H9 (cell line): ENCODE data around the gene XRCC6. TPM values are rescaled to one million over a fixed set of nuclear protein-coding genes. Genes with fewer than 3 reads are reported as not detected.
"Not testable (repeated sequence)": the region's sequence is repeated elsewhere in the genome, so short reads cannot be mapped to it uniquely, and the experiment has no call there.

ENCODE experiments used
- DNase-seq: peaks from one replicate; pipeline ENCODE4 v3.0.0-alpha.2; 2017
- H2AFZ ChIP-seq: one replicate; pipeline ENCODE4 v1.6.1; 2013; ENCODE audit warnings: mild to moderate bottlenecking, low read length, control low read depth, moderate library complexity
- H2AK5ac ChIP-seq: 2 replicates; pipeline ENCODE4 v1.6.1; 2013; ENCODE audit warnings: low read length, control low read depth, mixed read lengths; ENCODE audit not compliant: insufficient read length
- H2BK120ac ChIP-seq: one replicate; pipeline ENCODE4 v1.6.1; 2013; ENCODE audit warnings: low read depth, mild to moderate bottlenecking, low read length, control low read depth, inconsistent platforms; ENCODE audit not compliant: poor library complexity, severe bottlenecking
- H2BK12ac ChIP-seq: 2 replicates; pipeline ENCODE4 v1.6.1; 2013; ENCODE audit warnings: low read length, control low read depth, mixed read lengths, low read depth; ENCODE audit not compliant: insufficient read length
- H2BK15ac ChIP-seq: 2 replicates; pipeline ENCODE4 v1.6.1; 2013; ENCODE audit warnings: low read depth, low read length, control low read depth
- H2BK20ac ChIP-seq: one replicate; pipeline ENCODE4 v1.6.1; 2013; ENCODE audit warnings: low read depth, mild to moderate bottlenecking, low read length, control low read depth, inconsistent platforms; ENCODE audit not compliant: poor library complexity, severe bottlenecking
- H2BK5ac ChIP-seq: 2 replicates; pipeline ENCODE4 v1.6.1; 2013; ENCODE audit warnings: low read length, control low read depth, mixed read lengths; ENCODE audit not compliant: insufficient read length
- H3K14ac ChIP-seq: 2 replicates; pipeline ENCODE4 v1.6.1; 2013; ENCODE audit warnings: low read length, control low read depth; ENCODE audit not compliant: insufficient read depth
- H3K18ac ChIP-seq: 2 replicates; pipeline ENCODE4 v1.6.1; 2013; ENCODE audit warnings: low read depth, mild to moderate bottlenecking, mixed read lengths, low read length, control low read depth; ENCODE audit not compliant: insufficient read length
- H3K23ac ChIP-seq: 2 replicates; pipeline ENCODE4 v1.6.1; 2013; ENCODE audit warnings: low read length, control low read depth, mixed read lengths, low read depth; ENCODE audit not compliant: insufficient read length
- H3K23me2 ChIP-seq: 2 replicates; pipeline ENCODE4 v1.6.1; 2013; ENCODE audit warnings: low read depth, mild to moderate bottlenecking, mixed read lengths, low read length, control low read depth; ENCODE audit not compliant: insufficient read length, poor library complexity, severe bottlenecking
- H3K27ac ChIP-seq: 2 replicates; pipeline ENCODE4 v1.5.1; 2013; ENCODE audit warnings: low read length, control low read depth, mixed read lengths, low read depth; ENCODE audit not compliant: insufficient read length
- H3K27me3 ChIP-seq: 2 replicates; pipeline ENCODE4 v1.6.1; 2013; ENCODE audit warnings: low read length, control low read depth, inconsistent platforms; ENCODE audit not compliant: insufficient read depth
- H3K4ac ChIP-seq: 2 replicates; pipeline ENCODE4 v1.6.1; 2013; ENCODE audit warnings: low read depth, mild to moderate bottlenecking, control low read depth, inconsistent platforms, low read length, moderate library complexity
- H3K4me1 ChIP-seq: 2 replicates; pipeline ENCODE4 v1.6.1; 2013; ENCODE audit warnings: low read length, control low read depth, inconsistent platforms; ENCODE audit not compliant: insufficient read depth
- H3K4me2 ChIP-seq: 2 replicates; pipeline ENCODE4 v1.6.1; 2013; ENCODE audit warnings: low read length, control low read depth, mixed read lengths; ENCODE audit not compliant: insufficient read length, insufficient read depth
- H3K56ac ChIP-seq: 2 replicates; pipeline ENCODE4 v1.6.1; 2013; ENCODE audit warnings: low read depth, mild to moderate bottlenecking, mixed read lengths, low read length, control low read depth; ENCODE audit not compliant: insufficient read length
- H3K79me1 ChIP-seq: 2 replicates; pipeline ENCODE4 v1.6.1; 2013; ENCODE audit warnings: low read depth, mild to moderate bottlenecking, moderate library complexity, low read length, control low read depth, inconsistent platforms; ENCODE audit not compliant: insufficient read depth, poor library complexity, severe bottlenecking
- H3K79me2 ChIP-seq: 2 replicates; pipeline ENCODE4 v1.6.1; 2013; ENCODE audit warnings: low read length, control low read depth, inconsistent platforms; ENCODE audit not compliant: insufficient read depth
- H3K9ac ChIP-seq: 2 replicates; pipeline ENCODE4 v1.6.1; 2013; ENCODE audit warnings: low read length, control low read depth, mixed read lengths; ENCODE audit not compliant: insufficient read length; ENCODE audit errors: extremely low read depth
- H3K9me3 ChIP-seq: one replicate; pipeline ENCODE4 v1.6.1; 2013; ENCODE audit warnings: low read depth, low read length, inconsistent platforms; ENCODE audit not compliant: control insufficient read depth
- H3T11ph ChIP-seq: one replicate; pipeline ENCODE4 v1.6.1; 2013; ENCODE audit warnings: mild to moderate bottlenecking, low read length, control low read depth, inconsistent platforms
- H4K20me1 ChIP-seq: one replicate; pipeline ENCODE4 v1.6.1; 2013; ENCODE audit not compliant: control insufficient read depth, insufficient read length, insufficient read depth
- H4K5ac ChIP-seq: 2 replicates; pipeline ENCODE4 v1.6.1; 2013; ENCODE audit warnings: low read depth, mild to moderate bottlenecking, mixed read lengths, low read length, control low read depth; ENCODE audit not compliant: insufficient read length
- H4K8ac ChIP-seq: replicated peaks from 2 replicates; pipeline ENCODE4 v1.6.1; 2013; ENCODE audit warnings: low read length, control low read depth, mixed read lengths, low read depth; ENCODE audit not compliant: insufficient read length
- H4K91ac ChIP-seq: 2 replicates; pipeline ENCODE4 v1.6.1; 2013; ENCODE audit warnings: low read depth, mild to moderate bottlenecking, moderate library complexity, mixed read lengths, low read length, control low read depth; ENCODE audit not compliant: insufficient read length
- H3K27ac Mint-ChIP-seq, 3 experiments: 2 replicates in 2 of 3; 3 replicates in 1 of 3; pipeline ENCODE4 v1.8.0; 2020 to 2021; ENCODE audit warnings: mixed read lengths in 3 of 3, mild to moderate bottlenecking in 1 of 3, moderate library complexity in 1 of 3
- H3K27me3 Mint-ChIP-seq: 2 replicates; pipeline ENCODE4 v1.8.0; 2021; ENCODE audit warnings: low read depth, mild to moderate bottlenecking, moderate library complexity, mixed read lengths
- H3K36me3 Mint-ChIP-seq, 3 experiments: 2 replicates in 2 of 3; 3 replicates in 1 of 3; pipeline ENCODE4 v1.8.0; 2020 to 2021; ENCODE audit warnings: low read depth in 3 of 3, mixed read lengths in 3 of 3; ENCODE audit not compliant: insufficient read depth in 1 of 3
- H3K4me1 Mint-ChIP-seq, 2 experiments: 2 replicates each; pipeline ENCODE4 v1.8.0; 2020; ENCODE audit warnings: mixed read lengths in 2 of 2
- H3K4me3 Mint-ChIP-seq, 2 experiments: 2 replicates in 1 of 2; 3 replicates in 1 of 2; pipeline ENCODE4 v1.8.0; 2020 to 2021; ENCODE audit warnings: mild to moderate bottlenecking in 2 of 2, mixed read lengths in 2 of 2, moderate library complexity in 1 of 2
- H3K9me3 Mint-ChIP-seq, 2 experiments: 2 replicates in 1 of 2; 3 replicates in 1 of 2; pipeline ENCODE4 v1.8.0; 2020; ENCODE audit warnings: mild to moderate bottlenecking in 2 of 2, mixed read lengths in 2 of 2, moderate library complexity in 1 of 2
- CTCF ChIP-seq: fragments of 200-600 bp; sonication (generic); conservative IDR thresholded peaks from 3 replicates; pipeline ENCODE4 v1.8.0; 2021; ENCODE audit warnings: antibody characterized with exemption, mild to moderate bottlenecking
- WGBS: extraction: QIAGEN DNeasy Blood & Tissue Kit; methylation state at CpG from one replicate; pipeline ENCODE4 v1.1.7; 2013; ENCODE audit warnings: missing lambda C conversion rate, low lambda C conversion rate, mixed read lengths; ENCODE audit not compliant: insufficient read length; ENCODE audit errors: extremely low coverage; 5-methylcytosine and 5-hydroxymethylcytosine counted together
- total RNA-seq: library from RNA; stranded (reverse); gene quantifications from 2 replicates; pipeline ENCODE4 v1.2.1, GENCODE V29; 2021

The XRCC6 gene
- total RNA-seq, 1 experiment from 2014 or later, result 461 TPM

GRCh38 chr22:41571786-41572185, 49.3 kb upstream of the XRCC6 start:
- no peaks in the 10 kb centered on the region for H4K20me1 ChIP-seq
- no CpG with 5 or more reads among the region's 14 CpGs for WGBS
- DNase-seq, result no peak

GRCh38 chr22:41572305-41572704, 48.8 kb upstream of the XRCC6 start:
- H3K23ac ChIP-seq, H2BK20ac ChIP-seq, H3T11ph ChIP-seq, H3K27me3 ChIP-seq, H3K4ac ChIP-seq, H4K20me1 ChIP-seq, H3K56ac ChIP-seq, H3K4me1 Mint-ChIP-seq, H4K5ac ChIP-seq, H3K23me2 ChIP-seq, H2BK120ac ChIP-seq, H3K79me2 ChIP-seq, H3K79me1 ChIP-seq, H3K4me2 ChIP-seq, H3K14ac ChIP-seq, H3K4me3 Mint-ChIP-seq, H2BK15ac ChIP-seq, H3K9ac ChIP-seq, H3K27ac ChIP-seq, H3K9me3 Mint-ChIP-seq, H2BK12ac ChIP-seq, H2AFZ ChIP-seq, H4K8ac ChIP-seq, H4K91ac ChIP-seq, H3K18ac ChIP-seq, H3K9me3 ChIP-seq, DNase-seq, H2BK5ac ChIP-seq, H3K4me1 ChIP-seq, H3K27me3 Mint-ChIP-seq, H3K36me3 Mint-ChIP-seq, H3K27ac Mint-ChIP-seq, H2AK5ac ChIP-seq: not testable (repeated sequence)
- no CpG with 5 or more reads among the region's 3 CpGs for WGBS

More at GRCh38 chr22:41571786-41572185, 49.3 kb upstream of the XRCC6 start:
- no peak overlapping the region for H3K27ac ChIP-seq
- H2BK15ac ChIP-seq, result no peak overlapping the region
- H3K4me1 ChIP-seq, result 0 out of 2 replicates have a peak, but pooled peaks cover 2% of the 10 kb centered on the region
- no peaks in the 10 kb centered on the region for H3K27me3 ChIP-seq
- H3K23ac ChIP-seq, result no peak overlapping the region
- no peak overlapping the region for H3K4me2 ChIP-seq
- no peak for TF ChIP-seq CTCF
- no peak overlapping the region for H3K9ac ChIP-seq
- Mint-ChIP-seq H3K4me3 (no peak overlapping the region), H3K36me3 (peaks cover 0 to 3% (median 3%) of the 10 kb centered on the region in 3 experiments; a peak in 3 of 7 replicates), H3K27ac (no peak overlapping the region; a peak in 1 of 7 replicates), H3K9me3 (no peaks in the 10 kb centered on the region), H3K27me3 (peaks cover 2% of the 10 kb centered on the region; the same call in 1 of the 2 replicates), H3K4me1 (no peaks in the 10 kb centered on the region; a peak in 1 of 4 replicates)
- H2AK5ac ChIP-seq, result no peak overlapping the region
- no peaks in the 10 kb centered on the region for H3K79me2 ChIP-seq
- no peaks in the 10 kb centered on the region for H3K79me1 ChIP-seq
- no peak overlapping the region for H2BK5ac ChIP-seq
- H3K23me2 ChIP-seq, result no peaks in the 10 kb centered on the region
- H2BK120ac ChIP-seq, result no peak overlapping the region
- H3K4ac ChIP-seq, result no peak overlapping the region
- no peak overlapping the region for H2BK12ac ChIP-seq
- H3T11ph ChIP-seq, result no peak overlapping the region
- no peak overlapping the region for H4K5ac ChIP-seq
- H4K8ac ChIP-seq, result no peak overlapping the region
- H2BK20ac ChIP-seq, result no peak overlapping the region
- no peak overlapping the region for H3K14ac ChIP-seq
- H3K9me3 ChIP-seq, result no peaks in the 10 kb centered on the region
- H4K91ac ChIP-seq, result no peak overlapping the region
- no peak overlapping the region for H3K56ac ChIP-seq
- no peak overlapping the region for H2AFZ ChIP-seq
- no peak overlapping the region for H3K18ac ChIP-seq
